ENCODE measurements around the gene CRHR1.

GRCh38 chr17:45814622-45815606, 30.8 kb downstream of the CRHR1 start:
- TF ChIP-seq CTCF (IDR thresholded peaks at IDR 0.05) (no peak), POLR2A (IDR thresholded peaks at IDR 0.05) (no peak)

All from lower leg skin (tissue), 3 donors.